Transverse colon (tissue), 4 donors: ENCODE data around the gene CACNA1B. TPM values are rescaled to one million over a fixed set of nuclear protein-coding genes. Genes with fewer than 3 reads are reported as not detected.

Source experiments
- DNase-seq: peaks from one replicate; pipeline ENCODE4 v3.0.0-alpha.2; 2019
- H3K27ac ChIP-seq, 4 donors: fragments of 200-600 bp; sonication (generic); 2 replicates each; pipeline ENCODE4 v1.5.1; 2016 to 2018; ENCODE audit warnings: inconsistent platforms in 4 of 4
- H3K27me3 ChIP-seq: fragments of 200-600 bp; sonication (generic); 2 replicates; pipeline ENCODE4 v1.5.1; 2017; ENCODE audit warnings: inconsistent platforms
- H3K36me3 ChIP-seq, 4 donors: fragments of 200-600 bp; sonication (generic); 2 replicates each; pipeline ENCODE4 v1.5.1; 2017 to 2019; ENCODE audit warnings: inconsistent platforms in 4 of 4
- H3K4me1 ChIP-seq, 4 donors: fragments of 200-600 bp; sonication (generic); 2 replicates each; pipeline ENCODE4 v1.5.1; 2017 to 2020; ENCODE audit warnings: inconsistent platforms in 4 of 4
- H3K4me3 ChIP-seq, 4 donors: fragments of 200-600 bp; sonication (generic); 1 replicate in 1 of 4; 2 replicates in 3 of 4; pipeline versions ENCODE4 v1.5.1 to v1.6.1; 2017 to 2019; ENCODE audit warnings: inconsistent platforms in 4 of 4
- H3K9me3 ChIP-seq, 2 donors: fragments of 200-600 bp; sonication (generic); 2 replicates each; pipeline ENCODE4 v1.5.1; 2017 to 2019; ENCODE audit warnings: inconsistent platforms in 2 of 2
- EP300 ChIP-seq: sonication (generic); formaldehyde crosslinking; IDR thresholded peaks from one replicate; pipeline ENCODE4 v1.6.1; 2017; ENCODE audit warnings: antibody characterized with exemption, low read depth
- POLR2A ChIP-seq: fragments of 450-650 bp; IDR thresholded peaks from one replicate; pipeline ENCODE4 v1.6.1; 2016; ENCODE audit warnings: antibody characterized with exemption, mild to moderate bottlenecking, moderate library complexity
- POLR2AphosphoS5 ChIP-seq, 3 donors: sonication (generic); formaldehyde crosslinking; IDR thresholded peaks; one replicate each; pipeline ENCODE4 v1.6.1; 2016; ENCODE audit warnings: antibody characterized with exemption in 3 of 3
- WGBS, 2 donors: methylation state at CpG; one replicate each; pipeline ENCODE4 v1.1.5; 2018; ENCODE audit warnings: low coverage in 1 of 2; 5-methylcytosine and 5-hydroxymethylcytosine counted together
- in situ Hi-C, 4 donors: fragments of 200-750 bp; cut with MboI; loops; one replicate each; pipeline versions ENCODE4 v1.15.0 to v1.15.1; 2017; ENCODE audit warnings: low sequenced_read_pairs in 3 of 4, low pct_ligation_motif_present in 1 of 4, low pct_unique_long_range_greater_than_20kb in 1 of 4
- intact Hi-C: fragments of 100-400 bp; cut with DNase I; formaldehyde crosslinking; loops from one replicate; pipeline ENCODE4 v1.15.1; 2023; ENCODE audit warnings: low total_unique reads
- total RNA-seq, 4 donors: library from RNA; depleted of rRNA; stranded (reverse); fragments of >200 nt; gene quantifications; one replicate each; pipeline ENCODE4 v1.1.0, GENCODE V29; 2016
- TF ChIP-seq, protein P1 (sequence below), 5 experiments: fragments of 200-600 bp in 3 of 5; fragments of 450-650 bp in 2 of 5; sonication (generic) in 3 of 5; IDR thresholded peaks; 1 replicate in 2 of 5; 2 replicates in 3 of 5; pipeline ENCODE4 v1.5.1; 2016 to 2017; ENCODE audit warnings: antibody characterized with exemption in 5 of 5, inconsistent platforms in 3 of 5, mild to moderate bottlenecking in 2 of 5, moderate library complexity in 1 of 5

The CACNA1B gene
- total RNA-seq, 4 donors from 2014 or later, result 0.27 to 0.40 (median 0.35) TPM

DNA sequence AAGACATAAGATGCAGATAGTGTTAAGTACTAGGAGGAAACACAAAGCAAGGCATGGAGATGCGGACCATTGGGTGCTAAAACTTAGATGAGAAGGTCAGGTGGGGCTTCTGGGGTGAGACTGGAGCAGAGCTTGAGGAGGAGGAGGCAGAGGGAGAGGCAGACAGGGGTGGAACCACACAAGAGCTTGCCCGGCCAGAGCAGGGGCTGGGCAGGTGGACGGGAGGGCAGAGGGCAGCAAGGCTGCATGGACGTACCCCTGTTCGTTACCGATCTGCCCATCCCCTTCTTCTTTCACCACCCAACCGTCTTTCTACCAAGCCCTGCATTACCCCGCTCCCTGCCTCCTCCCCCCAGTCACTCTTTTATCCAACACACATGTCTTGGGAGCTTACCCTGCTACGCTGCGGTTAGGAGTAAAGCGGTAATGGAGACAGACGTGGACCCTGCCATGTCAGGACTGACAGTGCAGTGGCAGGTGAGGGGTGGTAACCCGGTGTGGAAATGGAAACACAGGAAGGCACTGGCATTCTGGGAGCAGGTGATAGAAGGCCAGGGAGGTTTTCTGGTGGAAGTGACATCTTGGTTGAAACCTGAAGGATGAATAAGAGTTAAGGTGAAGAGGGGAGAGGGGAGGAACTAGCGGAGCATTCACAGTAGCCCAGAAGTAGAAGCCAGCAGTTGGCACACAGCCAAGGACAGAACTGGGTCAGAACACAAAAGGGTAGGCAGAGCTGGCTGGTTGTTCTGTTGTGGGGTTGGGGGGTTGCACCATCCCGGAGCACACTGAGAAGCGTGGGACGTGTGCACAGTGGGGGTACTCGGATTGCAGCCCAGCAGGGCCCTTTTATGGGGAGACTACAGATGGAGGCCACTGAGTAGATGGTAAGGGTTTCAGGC lies 167.2 kb downstream of the CACNA1B start:
- Histone ChIP-seq H3K27me3 (no peaks in the 10 kb centered on the region), H3K4me1 (no peaks in the 10 kb centered on the region), H3K4me3 (no peak overlapping the region), H3K36me3 (no peaks in the 10 kb centered on the region), H3K9me3 (no peaks in the 10 kb centered on the region), H3K27ac (no peak overlapping the region)
- DNase-seq, result no peak
- in situ Hi-C loops, result no loop called here
- TF ChIP-seq POLR2AphosphoS5 (IDR thresholded peaks at IDR 0.05) (no peak), POLR2A (no peak), EP300 (no peak)
- TF ChIP-seq, protein P1, sequence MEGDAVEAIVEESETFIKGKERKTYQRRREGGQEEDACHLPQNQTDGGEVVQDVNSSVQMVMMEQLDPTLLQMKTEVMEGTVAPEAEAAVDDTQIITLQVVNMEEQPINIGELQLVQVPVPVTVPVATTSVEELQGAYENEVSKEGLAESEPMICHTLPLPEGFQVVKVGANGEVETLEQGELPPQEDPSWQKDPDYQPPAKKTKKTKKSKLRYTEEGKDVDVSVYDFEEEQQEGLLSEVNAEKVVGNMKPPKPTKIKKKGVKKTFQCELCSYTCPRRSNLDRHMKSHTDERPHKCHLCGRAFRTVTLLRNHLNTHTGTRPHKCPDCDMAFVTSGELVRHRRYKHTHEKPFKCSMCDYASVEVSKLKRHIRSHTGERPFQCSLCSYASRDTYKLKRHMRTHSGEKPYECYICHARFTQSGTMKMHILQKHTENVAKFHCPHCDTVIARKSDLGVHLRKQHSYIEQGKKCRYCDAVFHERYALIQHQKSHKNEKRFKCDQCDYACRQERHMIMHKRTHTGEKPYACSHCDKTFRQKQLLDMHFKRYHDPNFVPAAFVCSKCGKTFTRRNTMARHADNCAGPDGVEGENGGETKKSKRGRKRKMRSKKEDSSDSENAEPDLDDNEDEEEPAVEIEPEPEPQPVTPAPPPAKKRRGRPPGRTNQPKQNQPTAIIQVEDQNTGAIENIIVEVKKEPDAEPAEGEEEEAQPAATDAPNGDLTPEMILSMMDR (IDR thresholded peaks at IDR 0.05), result no peak
- 80 to 81% methylated on average over 14 to 18 of the region's 18 CpGs for WGBS, 2 donors
- intact Hi-C loops, result no loop called here

DNA sequence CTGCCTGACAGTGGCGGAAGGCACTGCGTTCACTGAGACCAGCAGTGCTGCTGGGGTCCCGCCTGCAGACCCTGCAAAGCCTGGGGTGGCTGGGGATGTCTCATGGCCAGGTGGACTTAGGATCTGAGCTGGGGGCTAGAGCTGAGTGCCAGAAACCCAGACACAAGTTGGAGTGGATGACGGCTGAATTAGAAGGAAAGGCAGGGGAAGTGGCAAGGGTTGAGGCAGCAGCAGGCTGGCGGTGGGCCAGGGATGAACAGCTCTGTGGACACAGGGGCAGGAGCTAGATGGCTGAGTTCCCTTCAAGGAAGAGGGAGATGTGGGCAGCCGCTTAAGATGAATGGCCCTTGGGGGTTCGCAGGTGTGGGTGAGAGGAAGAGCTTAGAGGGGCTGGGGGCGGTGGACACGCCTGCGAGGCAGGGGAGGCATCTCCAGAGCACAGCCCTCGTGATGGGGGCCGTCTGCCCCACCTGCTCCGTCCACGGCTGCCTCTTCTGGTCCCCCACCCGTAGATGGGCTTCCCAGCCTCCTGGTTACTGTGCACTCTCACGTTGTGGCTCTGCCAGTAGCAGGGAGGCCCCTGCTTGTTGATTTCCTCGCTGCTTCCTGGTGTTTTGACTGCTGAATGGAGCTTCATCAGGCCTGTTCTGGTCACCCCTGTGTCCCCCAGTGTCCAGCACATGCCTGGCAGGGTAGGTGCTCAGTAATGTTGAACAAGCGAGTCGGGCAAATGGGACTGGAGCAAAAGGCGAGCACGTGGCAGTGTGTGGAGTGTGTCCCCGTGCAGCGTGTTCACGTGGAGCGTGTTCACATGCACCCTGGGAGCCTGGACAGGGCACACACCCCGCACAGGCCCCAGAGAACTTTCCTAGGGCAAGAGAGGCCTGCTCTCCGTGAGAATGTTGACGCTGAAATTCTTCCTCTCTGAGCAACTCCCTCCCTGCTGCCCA lies 168.2 kb downstream of the CACNA1B start:
- H3K27ac ChIP-seq, result no peak overlapping the region
- intact Hi-C loops, result no loop called here
- in situ Hi-C loops, result no loop called here
- H3K27me3 ChIP-seq, result no peaks in the 10 kb centered on the region
- no peak overlapping the region for H3K4me3 ChIP-seq
- 73 to 78% methylated on average over 4 to 25 of the region's 28 CpGs for WGBS, 2 donors
- no peak for TF ChIP-seq POLR2AphosphoS5 (IDR thresholded peaks at IDR 0.05)
- no peak for TF ChIP-seq EP300
- no peak for TF ChIP-seq POLR2A
- TF ChIP-seq, protein P1 (IDR thresholded peaks at IDR 0.05), result no peak
- H3K9me3 ChIP-seq, result no peaks in the 10 kb centered on the region
- H3K36me3 ChIP-seq, result no peaks in the 10 kb centered on the region
- no peak for DNase-seq
- H3K4me1 ChIP-seq, result no peaks in the 10 kb centered on the region

DNA sequence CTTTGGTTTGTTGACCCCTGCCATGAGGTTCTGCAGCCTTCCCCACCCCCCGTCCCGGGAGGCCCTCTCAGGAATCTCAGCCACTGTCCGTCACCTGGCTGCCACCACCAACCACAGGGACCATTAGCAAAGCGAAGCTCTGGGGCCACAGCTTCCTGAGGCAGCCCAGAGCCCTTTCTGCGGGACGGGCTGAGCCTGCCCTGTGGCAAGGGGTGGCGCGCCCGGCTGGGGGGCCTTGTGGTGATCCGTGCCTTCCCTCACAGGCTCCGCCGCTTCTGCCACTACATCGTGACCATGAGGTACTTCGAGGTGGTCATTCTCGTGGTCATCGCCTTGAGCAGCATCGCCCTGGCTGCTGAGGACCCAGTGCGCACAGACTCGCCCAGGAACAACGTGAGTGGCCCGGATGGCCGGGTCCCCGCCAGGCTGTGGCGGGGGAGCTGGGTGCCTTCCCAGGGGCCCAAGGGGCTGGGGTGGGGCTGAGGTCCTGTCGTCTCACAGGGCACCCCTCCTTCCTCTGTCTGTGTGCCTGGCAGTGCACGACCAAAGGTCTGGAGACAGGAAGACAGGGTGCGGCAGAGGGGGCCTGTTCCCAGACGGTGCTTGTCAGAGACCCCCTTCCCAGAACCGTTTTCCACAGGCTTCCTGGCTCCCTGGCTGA lies 169.2 kb downstream of the CACNA1B start:
- intact Hi-C loops, result no loop called here
- no peak overlapping the region for H3K4me3 ChIP-seq
- H3K36me3 ChIP-seq, result no peaks in the 10 kb centered on the region
- in situ Hi-C loops, result no loop called here
- TF ChIP-seq POLR2A (no peak), POLR2AphosphoS5 (IDR thresholded peaks at IDR 0.05) (no peak), EP300 (no peak)
- TF ChIP-seq, protein P1 (IDR thresholded peaks at IDR 0.05), result no peak
- DNase-seq, result no peak
- H3K4me1 ChIP-seq, result no peaks in the 10 kb centered on the region
- no peaks in the 10 kb centered on the region for H3K9me3 ChIP-seq
- H3K27me3 ChIP-seq, result peaks cover 8% of the 10 kb centered on the region
- no peak overlapping the region for H3K27ac ChIP-seq
- 84% methylated on average over 27 of the region's 29 CpGs; no CpG with 5 or more reads in 1 of the 2 donors for whole genome bisulfite sequencing, 2 donors
